GM06990 (cell line): Measurements from ENCODE around the gene BBS2.
"Not testable (repeated sequence)": the region's sequence is repeated elsewhere in the genome, so short reads cannot be mapped to it uniquely, and the experiment has no call there.

ENCODE experiments used
- DNase-seq: peaks from one replicate; pipeline ENCODE4 v3.0.0-alpha.2; 2011; ENCODE audit not compliant: insufficient read length; ENCODE audit errors: extremely low read depth
- H3K27me3 ChIP-seq: replicated peaks from 2 replicates; pipeline ENCODE4 v1.6.0; 2011; ENCODE audit warnings: low read length; ENCODE audit not compliant: control insufficient read depth, insufficient read depth
- H3K36me3 ChIP-seq: 2 replicates; pipeline ENCODE4 v1.5.1; 2011; ENCODE audit warnings: low read length; ENCODE audit not compliant: control insufficient read depth, insufficient read depth
- H3K4me3 ChIP-seq: replicated peaks from 2 replicates; pipeline ENCODE4 v1.5.1; 2011; ENCODE audit warnings: low read depth, mild to moderate bottlenecking, control low read depth, low read length
- TF ChIP-seq, protein P1 (sequence below): IDR thresholded peaks from 2 replicates; pipeline ENCODE4 v1.5.1; 2011; ENCODE audit warnings: low read length, control low read depth, mild to moderate bottlenecking, inconsistent platforms; ENCODE audit not compliant: insufficient read depth, poor library complexity, severe bottlenecking

Gene BBS2

DNA sequence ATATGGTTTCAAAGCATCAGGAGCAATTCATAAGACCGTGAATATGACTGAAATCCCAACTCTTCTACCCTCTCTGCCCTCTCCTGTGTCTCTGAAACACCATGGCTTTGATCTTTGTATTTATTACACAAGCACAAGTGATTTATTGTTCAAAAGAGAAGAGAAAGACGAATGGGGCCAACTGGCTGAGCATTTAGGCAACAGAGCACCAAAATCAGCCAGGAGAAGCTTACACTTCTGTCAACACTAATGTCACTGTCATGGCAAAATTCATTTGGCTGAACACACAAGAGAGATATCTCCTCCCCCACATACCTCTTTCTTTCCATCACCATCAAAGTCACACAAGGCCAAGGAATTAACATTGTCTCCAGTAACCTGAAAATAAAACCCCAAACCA, 9.3 kb downstream of the BBS2 start:
- Histone ChIP-seq H3K27me3 (no peaks in the 10 kb centered on the region), H3K4me3 (no peak overlapping the region), H3K36me3 (no peaks in the 10 kb centered on the region)
- DNase-seq: no peak
- TF ChIP-seq, protein P1, sequence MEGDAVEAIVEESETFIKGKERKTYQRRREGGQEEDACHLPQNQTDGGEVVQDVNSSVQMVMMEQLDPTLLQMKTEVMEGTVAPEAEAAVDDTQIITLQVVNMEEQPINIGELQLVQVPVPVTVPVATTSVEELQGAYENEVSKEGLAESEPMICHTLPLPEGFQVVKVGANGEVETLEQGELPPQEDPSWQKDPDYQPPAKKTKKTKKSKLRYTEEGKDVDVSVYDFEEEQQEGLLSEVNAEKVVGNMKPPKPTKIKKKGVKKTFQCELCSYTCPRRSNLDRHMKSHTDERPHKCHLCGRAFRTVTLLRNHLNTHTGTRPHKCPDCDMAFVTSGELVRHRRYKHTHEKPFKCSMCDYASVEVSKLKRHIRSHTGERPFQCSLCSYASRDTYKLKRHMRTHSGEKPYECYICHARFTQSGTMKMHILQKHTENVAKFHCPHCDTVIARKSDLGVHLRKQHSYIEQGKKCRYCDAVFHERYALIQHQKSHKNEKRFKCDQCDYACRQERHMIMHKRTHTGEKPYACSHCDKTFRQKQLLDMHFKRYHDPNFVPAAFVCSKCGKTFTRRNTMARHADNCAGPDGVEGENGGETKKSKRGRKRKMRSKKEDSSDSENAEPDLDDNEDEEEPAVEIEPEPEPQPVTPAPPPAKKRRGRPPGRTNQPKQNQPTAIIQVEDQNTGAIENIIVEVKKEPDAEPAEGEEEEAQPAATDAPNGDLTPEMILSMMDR: no peak

DNA sequence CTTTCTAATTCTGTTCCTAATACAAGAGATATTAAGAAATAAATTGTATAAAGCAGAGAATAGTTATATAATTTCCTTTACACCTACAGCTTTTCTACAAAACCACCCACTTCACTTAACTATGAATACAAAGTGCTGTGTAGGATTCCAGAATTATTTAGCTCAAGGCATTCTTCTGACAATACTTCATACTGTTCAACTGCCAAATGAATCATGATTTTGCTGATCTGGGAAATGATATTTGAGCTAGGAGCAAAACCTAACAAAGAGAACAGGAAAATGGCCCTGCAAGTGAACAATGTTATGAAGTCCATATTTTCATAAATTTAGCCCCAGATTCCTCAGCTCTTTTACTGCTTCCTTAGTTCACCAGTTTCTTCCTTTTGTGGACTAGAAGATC, 12.9 kb downstream of the BBS2 start:
- no peaks in the 10 kb centered on the region for H3K36me3 ChIP-seq
- no peak for DNase-seq
- no peaks in the 10 kb centered on the region for H3K27me3 ChIP-seq
- no peak overlapping the region for H3K4me3 ChIP-seq
- TF ChIP-seq, protein P1: no peak

DNA sequence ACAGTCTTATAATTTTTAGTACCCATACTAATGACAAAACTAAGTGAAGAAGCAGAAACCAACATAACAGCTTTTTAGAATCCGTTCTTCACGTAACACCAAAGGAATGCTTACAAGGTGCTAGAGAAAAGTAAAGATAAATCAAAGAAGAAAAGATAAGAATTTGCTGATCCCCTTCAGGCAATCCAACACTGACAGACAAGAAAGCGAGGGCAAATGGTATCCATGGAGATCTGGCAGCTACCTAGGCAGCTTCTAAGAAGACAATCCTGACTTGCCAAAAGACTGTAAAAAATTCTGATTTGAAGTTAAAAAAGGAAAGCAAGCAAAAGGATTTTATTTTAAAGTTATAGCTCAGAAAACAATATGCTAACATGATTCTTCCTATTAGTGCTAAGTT, 14.6 kb downstream of the BBS2 start:
- Histone ChIP-seq H3K4me3 (no peak overlapping the region), H3K27me3 (no peaks in the 10 kb centered on the region), H3K36me3 (no peaks in the 10 kb centered on the region)
- TF ChIP-seq, protein P1: no peak
- no peak for DNase-seq

- no peak overlapping the region for H3K4me3 ChIP-seq
- no peak for DNase-seq
- H3K36me3 ChIP-seq: no peaks in the 10 kb centered on the region
- H3K27me3 ChIP-seq: no peaks in the 10 kb centered on the region
- TF ChIP-seq, protein P1: no peak
Measured at GRCh38 chr16:56493815-56494214, 26.0 kb downstream of the BBS2 start.

DNA sequence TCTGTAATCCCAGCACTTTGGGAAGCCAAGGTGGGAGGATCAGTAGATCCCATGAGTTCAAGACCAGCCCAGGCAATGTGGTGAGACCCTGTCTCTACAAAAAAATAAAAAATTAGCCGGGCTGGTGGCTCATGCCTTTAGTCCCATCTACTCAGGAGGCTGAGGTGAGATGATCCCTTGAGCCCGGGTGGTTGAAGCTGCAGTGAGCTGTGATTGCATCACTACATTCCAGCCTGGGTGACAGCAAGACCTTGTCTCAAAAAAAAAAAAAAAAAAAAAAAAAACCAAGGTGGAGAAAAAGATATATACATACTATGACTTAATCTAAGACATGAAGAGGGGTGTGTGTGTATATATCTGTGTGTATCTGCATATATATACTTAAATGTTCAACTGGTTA, 26.7 kb downstream of the BBS2 start:
- TF ChIP-seq, protein P1: no peak
- H3K36me3 ChIP-seq: no peaks in the 10 kb centered on the region
- no peaks in the 10 kb centered on the region for H3K27me3 ChIP-seq
- H3K4me3 ChIP-seq: no peak overlapping the region
- no peak for DNase-seq

GRCh38 chr16:56491657-56492261, 28.1 kb downstream of the BBS2 start:
- DNase-seq: no peak
- H3K36me3 ChIP-seq: no peaks in the 10 kb centered on the region
- H3K27me3 ChIP-seq: no peaks in the 10 kb centered on the region
- TF ChIP-seq, protein P1: no peak
- no peak overlapping the region for H3K4me3 ChIP-seq

- DNase-seq, H3K36me3 ChIP-seq, H3K4me3 ChIP-seq, H3K27me3 ChIP-seq: not testable (repeated sequence)
Measured at GRCh38 chr16:56488868-56489267, 31.0 kb downstream of the BBS2 start.
